A549 (cell line): ENCODE measurements around the gene CH25H. TPM values are rescaled to one million over a fixed set of nuclear protein-coding genes. Genes with fewer than 3 reads are reported as not detected.

Experiments
- ATAC-seq, 2 experiments: fragments of 200-7000 bp in 1 of 2; fragments of >200 bp in 1 of 2; cut with Nextera tagmentation in 1 of 2; cut with Tn5 transposase in 1 of 2; 3 replicates each; pipeline versions ENCODE4 v1.8.0 to v1.9.1; 2018 to 2020; ENCODE audit warnings: mild to moderate bottlenecking in 1 of 2, moderate library complexity in 1 of 2
- CTCF ChIA-PET: fragments of 300-600 bp; sonication (Branson Sonifier 250); formaldehyde crosslinking; extraction: SDS; loops from one replicate; lab custom pipeline; 2021; ENCODE audit warnings: antibody characterized with exemption, inconsistent platforms; lab: Yijun Ruan, JAX
- POLR2A ChIA-PET: fragments of 350-600 bp; formaldehyde crosslinking; extraction: SDS; loops from one replicate; lab custom pipeline; 2021; ENCODE audit warnings: antibody characterized with exemption, inconsistent platforms; lab: Yijun Ruan, JAX
- DNase-seq, 2 experiments: peaks; one replicate each; pipeline versions ENCODE4 v3.0.0 to v3.0.0-alpha.2; 2011 to 2016; ENCODE audit warnings: low read depth in 1 of 2, low spot score in 1 of 2
- FAIRE-seq: peaks from 2 replicates; lab custom pipeline; 2011; peaks lifted over from hg19 to GRCh38; lab: Jason Lieb, UNC
- H3K27ac ChIP-seq, 2 experiments: fragments of >200 bp; sonication (Bioruptor Twin); formaldehyde crosslinking; 3 replicates each; pipeline ENCODE4 v1.5.1; 2016 to 2017
- H3K4me1 ChIP-seq: fragments of >200 bp; sonication (Bioruptor Twin); formaldehyde crosslinking; 3 replicates; pipeline ENCODE4 v1.6.1; 2016
- H3K4me2 ChIP-seq: fragments of >200 bp; sonication (Bioruptor Twin); formaldehyde crosslinking; 3 replicates; pipeline ENCODE4 v1.6.1; 2016
- H3K4me3 ChIP-seq: fragments of >200 bp; sonication (Bioruptor Twin); formaldehyde crosslinking; 3 replicates; pipeline ENCODE4 v1.5.1; 2016
- H3K9me3 ChIP-seq: fragments of >200 bp; sonication (Bioruptor Twin); formaldehyde crosslinking; 3 replicates; pipeline ENCODE4 v1.6.1; 2016
- ATOH8 ChIP-seq: fragments of 250-450 bp; sonication (Bioruptor Pico); IDR thresholded peaks from 2 replicates; pipeline ENCODE4 v1.5.0; 2020; ENCODE audit warnings: low read depth, mild to moderate bottlenecking, moderate library complexity
- BCL3 ChIP-seq: fragments of >200 bp; sonication (Bioruptor Twin); formaldehyde crosslinking; IDR thresholded peaks from 3 replicates; pipeline ENCODE4 v1.6.1; 2016
- CBX2 ChIP-seq: fragments of 200-600 bp; sonication (generic); IDR thresholded peaks from 2 replicates; pipeline ENCODE4 v1.6.1; 2016; ENCODE audit warnings: low read depth, mild to moderate bottlenecking, borderline replicate concordance
- CBX8 ChIP-seq: fragments of 200-600 bp; sonication (generic); IDR thresholded peaks from 2 replicates; pipeline ENCODE4 v1.6.1; 2016
- CHD2 ChIP-seq: fragments of 150-350 bp; IDR thresholded peaks from 2 replicates; pipeline ENCODE4 v1.6.1; 2014; ENCODE audit warnings: low read length; ENCODE audit not compliant: partially characterized antibody
- CHD4 ChIP-seq: fragments of 200-600 bp; sonication (generic); IDR thresholded peaks from 2 replicates; pipeline ENCODE4 v1.6.1; 2016; ENCODE audit warnings: antibody characterized with exemption, mild to moderate bottlenecking, borderline replicate concordance
- E2F6 ChIP-seq: IDR thresholded peaks from 2 replicates; pipeline ENCODE4 v1.6.1; 2012; ENCODE audit warnings: low read depth, borderline replicate concordance
- HMGXB4 ChIP-seq: fragments of 250-450 bp; sonication (Bioruptor Pico); IDR thresholded peaks from 2 replicates; pipeline ENCODE4 v1.5.0; 2021; ENCODE audit warnings: mild to moderate bottlenecking, moderate library complexity, borderline replicate concordance
- HOXB5 ChIP-seq: fragments of 250-450 bp; sonication (Bioruptor Pico); IDR thresholded peaks from 2 replicates; pipeline ENCODE4 v1.5.0; 2020; ENCODE audit warnings: mild to moderate bottlenecking, moderate library complexity
- JUN ChIP-seq, 2 experiments: fragments of >200 bp; sonication (Bioruptor Twin); formaldehyde crosslinking; IDR thresholded peaks; 2 replicates in 1 of 2; 3 replicates in 1 of 2; pipeline ENCODE4 v1.6.1; 2016 to 2017
- JUNB ChIP-seq: fragments of >200 bp; sonication (Bioruptor Twin); formaldehyde crosslinking; IDR thresholded peaks from 2 replicates; pipeline ENCODE4 v1.6.1; 2016
- KDM5A ChIP-seq: fragments of 200-600 bp; sonication (generic); IDR thresholded peaks from 2 replicates; pipeline ENCODE4 v1.6.1; 2016; ENCODE audit warnings: antibody characterized with exemption, mild to moderate bottlenecking
- MAFK ChIP-seq: fragments of 450-650 bp; IDR thresholded peaks from 2 replicates; pipeline ENCODE4 v1.6.1; 2014; ENCODE audit not compliant: partially characterized antibody
- MAX ChIP-seq: IDR thresholded peaks from 2 replicates; pipeline ENCODE4 v1.6.1; 2012
- MYC ChIP-seq: IDR thresholded peaks from 2 replicates; pipeline ENCODE4 v1.6.1; 2012; ENCODE audit warnings: mild to moderate bottlenecking, inconsistent platforms, low read length, improper control_type of control experiment, borderline replicate concordance
- NPAS2 ChIP-seq: fragments of 250-450 bp; sonication (Bioruptor Pico); IDR thresholded peaks from 2 replicates; pipeline ENCODE4 v1.8.0; 2022; ENCODE audit warnings: mild to moderate bottlenecking, moderate library complexity, borderline replicate concordance
- POLR2AphosphoS2 ChIP-seq: conservative IDR thresholded peaks from 2 replicates; pipeline ENCODE4 v1.6.1; 2012; ENCODE audit warnings: low read length, improper control_type of control experiment, inconsistent platforms
- RAD21 ChIP-seq, 2 experiments: fragments of >200 bp in 1 of 2; sonication (Bioruptor Twin) in 1 of 2; formaldehyde crosslinking in 1 of 2; IDR thresholded peaks in 1 of 2; conservative IDR thresholded peaks in 1 of 2; 2 replicates in 1 of 2; 3 replicates in 1 of 2; pipeline ENCODE4 v1.6.1; 2012 to 2018; ENCODE audit warnings: inconsistent platforms in 1 of 2
- RARB ChIP-seq: fragments of 250-450 bp; sonication (Bioruptor Pico); IDR thresholded peaks from 2 replicates; pipeline ENCODE4 v1.8.0; 2021; ENCODE audit warnings: mild to moderate bottlenecking, moderate library complexity
- RCOR1 ChIP-seq: fragments of 150-350 bp; IDR thresholded peaks from 2 replicates; pipeline ENCODE4 v1.6.1; 2014; ENCODE audit warnings: antibody characterized with exemption, low read length, low read depth
- RNF2 ChIP-seq: fragments of 200-600 bp; sonication (generic); IDR thresholded peaks from 2 replicates; pipeline ENCODE4 v1.6.1; 2016; ENCODE audit warnings: low read depth, mild to moderate bottlenecking, antibody characterized with exemption, moderate library complexity, borderline replicate concordance
- TP53 ChIP-seq: fragments of 250-450 bp; sonication (Bioruptor Pico); IDR thresholded peaks from 2 replicates; pipeline ENCODE4 v1.5.0; 2021; ENCODE audit warnings: mild to moderate bottlenecking, moderate library complexity
- ZFP36 ChIP-seq: fragments of 450-650 bp; IDR thresholded peaks from 2 replicates; pipeline ENCODE4 v1.6.1; 2014; ENCODE audit warnings: borderline replicate concordance; ENCODE audit not compliant: partially characterized antibody
- polyA plus RNA-seq, 4 experiments: library from polyadenylated mRNA; depleted of rRNA in 3 of 4; stranded (reverse); fragments of >200 nt; fragmentation: RNase III in 1 of 4; extraction: RNeasy Plus Mini Kit Qiagen cat#74134 plus additional on column Dnase treatment in 1 of 4; gene quantifications; 2 replicates in 3 of 4; 3 replicates in 1 of 4; pipeline ENCODE4 v1.2.3, GENCODE V29; 2011 to 2017

CH25H gene
- polyA plus RNA-seq, 2 of the 4 experiments (the other 2 are of a cell fraction): not detected

- FAIRE-seq: no peak
- POLR2A ChIA-PET: no interaction called here
- no peak overlapping the region for H3K4me2 ChIP-seq
- no peaks in the 10 kb centered on the region for H3K9me3 ChIP-seq
- CTCF ChIA-PET: no interaction called here
- ATAC-seq: no peak
- no peak overlapping the region for H3K4me3 ChIP-seq
- no peak overlapping the region for H3K27ac ChIP-seq
- no peak for DNase-seq
- H3K4me1 ChIP-seq: no peaks in the 10 kb centered on the region
- TF ChIP-seq MYC (no peak), ZFP36 (no peak), RAD21 (conservative IDR thresholded peaks at IDR 0.05 in 1 of 2, IDR thresholded peaks at IDR 0.05 in 1 of 2) (no peak), MAX (no peak), KDM5A (no peak), HMGXB4 (no peak), BCL3 (no peak), HOXB5 (CRISPR knock-in tag) (no peak), TP53 (CRISPR knock-in tag) (no peak)
These were observed 47.8 kb downstream of the CH25H start for GRCh38 chr10:89159316-89159715.

- ChIA-PET POLR2A (no interaction called here), CTCF (no interaction called here)
- Histone ChIP-seq H3K27ac (no peak overlapping the region), H3K4me3 (no peak overlapping the region), H3K4me2 (no peak overlapping the region), H3K4me1 (no peaks in the 10 kb centered on the region), H3K9me3 (no peaks in the 10 kb centered on the region)
- ATAC-seq (no peak), DNase-seq (no peak), FAIRE-seq (no peak)
- TF ChIP-seq POLR2AphosphoS2 (no peak), CHD4 (no peak), RNF2 (no peak), MAFK (no peak), E2F6 (no peak), CBX2 (no peak), JUN (IDR thresholded peaks at IDR 0.05) (no peak), CHD2 (no peak), HMGXB4 (no peak), ATOH8 (no peak), RARB (no peak), CBX8 (no peak), RCOR1 (no peak), NPAS2 (CRISPR knock-in tag) (no peak), JUNB (no peak)
These were observed 48.7 kb downstream of the CH25H start for GRCh38 chr10:89158446-89158845.
